ENCODE results near the gene STING1.

The STING1 gene

DNA sequence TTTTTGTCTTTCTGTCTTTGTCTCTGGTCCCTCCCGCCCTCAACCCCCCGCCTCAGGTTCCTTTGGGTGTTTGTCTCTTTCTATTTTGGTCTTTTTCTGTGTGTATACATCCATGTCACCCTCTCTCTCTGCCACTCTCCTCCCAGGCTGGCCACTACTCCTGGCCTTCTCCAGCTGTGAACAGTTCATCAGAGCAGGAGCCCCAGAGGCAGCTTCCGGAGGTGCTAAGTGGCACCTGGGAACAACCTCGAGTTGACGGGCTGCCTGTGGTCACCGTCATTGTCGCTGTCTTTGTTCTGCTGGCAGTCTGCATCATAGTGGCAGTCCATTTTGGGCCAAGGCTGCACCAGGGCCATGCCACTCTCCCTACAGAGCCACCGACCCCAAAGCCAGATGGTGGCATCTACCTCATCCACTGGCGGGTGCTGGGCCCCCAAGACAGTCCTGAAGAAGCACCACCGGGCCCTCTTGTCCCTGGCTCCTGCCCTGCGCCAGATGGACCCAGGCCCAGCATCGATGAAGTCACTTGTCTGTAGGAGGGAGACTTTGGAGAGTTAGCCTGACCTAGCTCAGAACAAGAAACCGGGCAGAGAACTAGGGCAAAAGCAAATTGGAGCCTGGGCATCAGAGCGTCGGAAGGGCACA lies 10.1 kb downstream of the STING1 start:
- Histone ChIP-seq H3K4me3 (replicated peaks; ENCODE audit: insufficient read depth, low read length) (no peak overlapping the region), H3K27ac (replicated peaks) (no peak overlapping the region), H3K27me3 (ENCODE audit: insufficient read depth, poor library complexity, severe bottlenecking) (no peaks in the 10 kb centered on the region)
- no peak for DNase-seq (ENCODE audit: low read depth in 1 of 2, low spot score in 1 of 2)
- TF ChIP-seq, protein P1, sequence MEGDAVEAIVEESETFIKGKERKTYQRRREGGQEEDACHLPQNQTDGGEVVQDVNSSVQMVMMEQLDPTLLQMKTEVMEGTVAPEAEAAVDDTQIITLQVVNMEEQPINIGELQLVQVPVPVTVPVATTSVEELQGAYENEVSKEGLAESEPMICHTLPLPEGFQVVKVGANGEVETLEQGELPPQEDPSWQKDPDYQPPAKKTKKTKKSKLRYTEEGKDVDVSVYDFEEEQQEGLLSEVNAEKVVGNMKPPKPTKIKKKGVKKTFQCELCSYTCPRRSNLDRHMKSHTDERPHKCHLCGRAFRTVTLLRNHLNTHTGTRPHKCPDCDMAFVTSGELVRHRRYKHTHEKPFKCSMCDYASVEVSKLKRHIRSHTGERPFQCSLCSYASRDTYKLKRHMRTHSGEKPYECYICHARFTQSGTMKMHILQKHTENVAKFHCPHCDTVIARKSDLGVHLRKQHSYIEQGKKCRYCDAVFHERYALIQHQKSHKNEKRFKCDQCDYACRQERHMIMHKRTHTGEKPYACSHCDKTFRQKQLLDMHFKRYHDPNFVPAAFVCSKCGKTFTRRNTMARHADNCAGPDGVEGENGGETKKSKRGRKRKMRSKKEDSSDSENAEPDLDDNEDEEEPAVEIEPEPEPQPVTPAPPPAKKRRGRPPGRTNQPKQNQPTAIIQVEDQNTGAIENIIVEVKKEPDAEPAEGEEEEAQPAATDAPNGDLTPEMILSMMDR (IDR thresholded peaks at IDR 0.05; ENCODE audit: insufficient read depth, low read length): no peak
- TF ChIP-seq, protein P2, sequence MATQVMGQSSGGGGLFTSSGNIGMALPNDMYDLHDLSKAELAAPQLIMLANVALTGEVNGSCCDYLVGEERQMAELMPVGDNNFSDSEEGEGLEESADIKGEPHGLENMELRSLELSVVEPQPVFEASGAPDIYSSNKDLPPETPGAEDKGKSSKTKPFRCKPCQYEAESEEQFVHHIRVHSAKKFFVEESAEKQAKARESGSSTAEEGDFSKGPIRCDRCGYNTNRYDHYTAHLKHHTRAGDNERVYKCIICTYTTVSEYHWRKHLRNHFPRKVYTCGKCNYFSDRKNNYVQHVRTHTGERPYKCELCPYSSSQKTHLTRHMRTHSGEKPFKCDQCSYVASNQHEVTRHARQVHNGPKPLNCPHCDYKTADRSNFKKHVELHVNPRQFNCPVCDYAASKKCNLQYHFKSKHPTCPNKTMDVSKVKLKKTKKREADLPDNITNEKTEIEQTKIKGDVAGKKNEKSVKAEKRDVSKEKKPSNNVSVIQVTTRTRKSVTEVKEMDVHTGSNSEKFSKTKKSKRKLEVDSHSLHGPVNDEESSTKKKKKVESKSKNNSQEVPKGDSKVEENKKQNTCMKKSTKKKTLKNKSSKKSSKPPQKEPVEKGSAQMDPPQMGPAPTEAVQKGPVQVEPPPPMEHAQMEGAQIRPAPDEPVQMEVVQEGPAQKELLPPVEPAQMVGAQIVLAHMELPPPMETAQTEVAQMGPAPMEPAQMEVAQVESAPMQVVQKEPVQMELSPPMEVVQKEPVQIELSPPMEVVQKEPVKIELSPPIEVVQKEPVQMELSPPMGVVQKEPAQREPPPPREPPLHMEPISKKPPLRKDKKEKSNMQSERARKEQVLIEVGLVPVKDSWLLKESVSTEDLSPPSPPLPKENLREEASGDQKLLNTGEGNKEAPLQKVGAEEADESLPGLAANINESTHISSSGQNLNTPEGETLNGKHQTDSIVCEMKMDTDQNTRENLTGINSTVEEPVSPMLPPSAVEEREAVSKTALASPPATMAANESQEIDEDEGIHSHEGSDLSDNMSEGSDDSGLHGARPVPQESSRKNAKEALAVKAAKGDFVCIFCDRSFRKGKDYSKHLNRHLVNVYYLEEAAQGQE (IDR thresholded peaks at IDR 0.05; ENCODE audit: insufficient replicate concordance, low read depth): no peak
- no peak for TF ChIP-seq POLR2AphosphoS5 (IDR thresholded peaks at IDR 0.05; ENCODE audit: low read depth)
- no peak for TF ChIP-seq SPI1 (IDR thresholded peaks at IDR 0.05; ENCODE audit: borderline replicate concordance, low read depth)
- TF ChIP-seq GABPA (IDR thresholded peaks at IDR 0.05; ENCODE audit: low read depth): no peak

DNA sequence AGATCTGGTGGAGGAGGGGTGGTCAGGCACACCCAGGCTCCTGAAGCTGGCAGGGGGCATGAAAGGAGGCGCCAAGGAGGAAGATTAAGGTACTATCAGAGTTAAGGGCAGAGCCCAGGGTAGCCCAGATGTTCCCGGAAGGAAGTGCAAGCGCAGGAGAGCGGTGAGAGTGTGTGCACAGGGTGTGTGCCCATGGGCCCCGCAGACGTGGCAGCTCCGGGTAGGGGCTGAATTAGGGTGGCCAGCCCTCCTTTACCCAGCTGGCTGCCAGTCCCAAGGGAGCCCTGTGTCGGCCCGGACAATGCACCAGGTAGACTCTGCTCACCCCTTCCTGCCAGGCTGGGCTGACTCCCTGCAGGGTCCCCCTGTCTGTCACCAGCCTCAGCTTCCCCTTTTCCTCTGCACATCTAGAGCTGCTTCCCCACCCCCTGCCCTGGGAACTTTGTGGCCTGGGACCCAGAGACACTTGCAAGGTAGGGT lies 11.7 kb downstream of the STING1 start, which contains the start of gene SMIM33:
SMIM33 (plus strand) TSS at position 184 of the 480 bp plus-strand sequence; CDS start at position 302, 118 bp downstream.
- Histone ChIP-seq H3K27me3 (ENCODE audit: insufficient read depth, poor library complexity, severe bottlenecking) (no peaks in the 10 kb centered on the region), H3K27ac (replicated peaks) (peak within 1 kb of the TSS; percentile 81), H3K4me3 (replicated peaks; ENCODE audit: insufficient read depth, low read length) (no peak within 1 kb of the TSS)
- TF ChIP-seq, protein P1 (IDR thresholded peaks at IDR 0.05; ENCODE audit: insufficient read depth, low read length): no peak
- TF ChIP-seq GABPA (IDR thresholded peaks at IDR 0.05; ENCODE audit: low read depth): peak; percentile 19; the same call in 1 of the 2 replicates
- DNase-seq (ENCODE audit: low read depth in 1 of 2, low spot score in 1 of 2): peak in 1 of 2 experiments; percentile 67

DNA sequence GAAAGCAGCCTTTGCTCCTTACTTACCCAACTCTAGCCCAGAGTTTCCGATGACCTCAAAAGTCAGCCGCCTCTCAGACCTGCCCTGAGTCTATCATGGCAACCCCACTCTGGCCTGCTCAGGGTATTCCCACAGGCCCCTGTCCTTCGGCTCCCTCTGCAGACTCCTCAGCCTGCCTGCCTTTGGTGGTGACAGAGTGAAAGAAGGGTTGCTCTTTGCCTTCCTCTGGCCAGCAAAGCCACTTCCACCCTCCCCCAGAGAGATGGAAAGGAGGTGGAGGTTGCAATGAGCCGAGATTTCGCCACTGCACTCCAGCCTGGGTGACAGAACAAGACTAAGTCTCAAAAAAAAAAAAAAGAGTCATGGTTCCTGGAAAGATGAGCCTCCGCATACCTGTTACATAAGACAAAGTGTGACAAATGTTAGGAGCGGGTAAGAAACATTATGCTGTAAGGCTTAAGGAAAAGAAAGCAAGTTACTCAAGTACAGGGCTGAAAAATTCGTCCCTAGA lies 14.1 kb downstream of the STING1 start:
- DNase-seq (ENCODE audit: low read depth in 1 of 2, low spot score in 1 of 2): peak in 1 of 2 experiments; percentile 84

More for the DNA sequence above, 14.1 kb downstream of the STING1 start:
- no peak overlapping the region for H3K4me3 ChIP-seq (replicated peaks; ENCODE audit: insufficient read depth, low read length)
- H3K27me3 ChIP-seq (ENCODE audit: insufficient read depth, poor library complexity, severe bottlenecking): no peaks in the 10 kb centered on the region
- TF ChIP-seq, protein P1 (IDR thresholded peaks at IDR 0.05; ENCODE audit: insufficient read depth, low read length): no peak
- TF ChIP-seq SPI1 (IDR thresholded peaks at IDR 0.05; ENCODE audit: borderline replicate concordance, low read depth): peak; percentile 8; the same call in 1 of the 2 replicates
- TF ChIP-seq POLR2AphosphoS5 (IDR thresholded peaks at IDR 0.05; ENCODE audit: low read depth): no peak
- TF ChIP-seq, protein P2 (IDR thresholded peaks at IDR 0.05; ENCODE audit: insufficient replicate concordance, low read depth): no peak
- TF ChIP-seq GABPA (IDR thresholded peaks at IDR 0.05; ENCODE audit: low read depth): no peak
- H3K27ac ChIP-seq (replicated peaks): peak overlapping the region; percentile 66
